Retinal pigment epithelial cell (primary cell): Measurements from ENCODE around the gene RPL34.
A peak's percentile ranks its signal among the peaks of the same experiment; 100 is the strongest.

ENCODE experiments used
- DNase-seq: peaks from one replicate; pipeline ENCODE4 v3.0.0-alpha.2; 2010; ENCODE audit warnings: low read depth
- H3K4me3 ChIP-seq: 2 replicates; pipeline ENCODE4 v1.5.1; 2011; ENCODE audit warnings: mild to moderate bottlenecking, low read length, control low read depth, moderate library complexity
- TF ChIP-seq, protein P1 (sequence below): conservative IDR thresholded peaks from 2 replicates; pipeline ENCODE4 v1.5.1; 2011; ENCODE audit warnings: low read depth, low read length, control low read depth, inconsistent platforms

Gene RPL34

DNA sequence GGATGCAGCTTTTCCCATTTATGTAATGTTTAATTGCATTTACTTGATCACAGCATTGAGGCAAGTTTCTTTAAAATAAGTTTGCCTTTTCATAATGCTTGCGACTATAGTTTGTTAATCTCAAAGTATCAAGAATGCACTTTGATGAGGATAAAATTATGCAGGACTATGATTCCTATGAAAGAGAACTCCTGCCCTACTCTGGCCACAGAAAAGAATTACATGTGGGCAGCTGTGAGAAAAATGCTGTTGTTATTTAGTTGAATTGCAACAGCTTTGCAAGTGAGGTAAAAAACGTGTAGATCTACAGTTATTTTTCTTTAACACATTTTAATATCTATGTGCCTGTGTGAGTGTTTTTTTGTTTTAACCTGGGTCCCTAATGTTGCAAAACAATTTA lies 17.5 kb downstream of the RPL34 start:
- no peak overlapping the region for H3K4me3 ChIP-seq
- DNase-seq, result no peak
- TF ChIP-seq, protein P1, sequence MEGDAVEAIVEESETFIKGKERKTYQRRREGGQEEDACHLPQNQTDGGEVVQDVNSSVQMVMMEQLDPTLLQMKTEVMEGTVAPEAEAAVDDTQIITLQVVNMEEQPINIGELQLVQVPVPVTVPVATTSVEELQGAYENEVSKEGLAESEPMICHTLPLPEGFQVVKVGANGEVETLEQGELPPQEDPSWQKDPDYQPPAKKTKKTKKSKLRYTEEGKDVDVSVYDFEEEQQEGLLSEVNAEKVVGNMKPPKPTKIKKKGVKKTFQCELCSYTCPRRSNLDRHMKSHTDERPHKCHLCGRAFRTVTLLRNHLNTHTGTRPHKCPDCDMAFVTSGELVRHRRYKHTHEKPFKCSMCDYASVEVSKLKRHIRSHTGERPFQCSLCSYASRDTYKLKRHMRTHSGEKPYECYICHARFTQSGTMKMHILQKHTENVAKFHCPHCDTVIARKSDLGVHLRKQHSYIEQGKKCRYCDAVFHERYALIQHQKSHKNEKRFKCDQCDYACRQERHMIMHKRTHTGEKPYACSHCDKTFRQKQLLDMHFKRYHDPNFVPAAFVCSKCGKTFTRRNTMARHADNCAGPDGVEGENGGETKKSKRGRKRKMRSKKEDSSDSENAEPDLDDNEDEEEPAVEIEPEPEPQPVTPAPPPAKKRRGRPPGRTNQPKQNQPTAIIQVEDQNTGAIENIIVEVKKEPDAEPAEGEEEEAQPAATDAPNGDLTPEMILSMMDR, result peak; percentile 42

DNA sequence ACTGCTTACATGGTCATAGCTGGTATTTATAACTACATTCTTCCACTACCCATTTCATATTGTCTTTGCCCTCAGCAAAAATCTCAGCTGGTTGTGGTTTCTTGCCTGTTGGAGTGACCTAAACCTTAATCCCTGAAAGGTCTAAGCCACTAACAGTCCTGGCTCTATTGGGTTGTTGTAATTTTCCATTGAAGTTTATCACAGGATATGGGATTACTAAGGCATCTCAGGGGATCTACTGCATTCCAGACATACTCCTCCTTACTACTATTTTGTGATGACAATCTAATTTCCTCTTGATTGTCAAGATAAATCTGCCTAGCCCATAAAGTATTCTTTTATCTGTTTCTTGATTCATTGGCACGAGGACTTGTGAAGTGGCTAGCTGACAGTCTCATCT lies 23.9 kb downstream of the RPL34 start:
- H3K4me3 ChIP-seq, result no peak overlapping the region
- TF ChIP-seq, protein P1, result no peak
- peak; percentile 88 for DNase-seq

DNA sequence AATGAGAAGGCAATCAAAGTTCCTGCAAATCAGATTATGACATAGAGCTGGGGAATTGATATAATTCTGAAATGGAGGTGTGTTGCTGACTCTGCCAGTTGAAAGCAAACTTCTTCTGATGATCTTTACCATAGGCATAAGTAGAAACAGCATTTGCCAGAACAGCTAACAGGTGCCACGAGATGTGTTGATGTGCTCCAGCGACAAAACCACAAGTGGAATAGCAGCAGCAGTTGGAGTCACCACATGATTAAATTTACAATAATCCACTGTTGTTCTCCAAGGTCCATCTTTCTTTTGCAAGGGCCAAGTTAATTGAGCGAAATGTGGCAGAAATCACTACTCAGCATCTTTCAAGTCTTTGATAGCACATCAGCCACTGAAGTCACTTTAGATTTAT lies 26.3 kb downstream of the RPL34 start:
- no peak overlapping the region for H3K4me3 ChIP-seq
- DNase-seq, result no peak
- TF ChIP-seq, protein P1, result no peak

DNA sequence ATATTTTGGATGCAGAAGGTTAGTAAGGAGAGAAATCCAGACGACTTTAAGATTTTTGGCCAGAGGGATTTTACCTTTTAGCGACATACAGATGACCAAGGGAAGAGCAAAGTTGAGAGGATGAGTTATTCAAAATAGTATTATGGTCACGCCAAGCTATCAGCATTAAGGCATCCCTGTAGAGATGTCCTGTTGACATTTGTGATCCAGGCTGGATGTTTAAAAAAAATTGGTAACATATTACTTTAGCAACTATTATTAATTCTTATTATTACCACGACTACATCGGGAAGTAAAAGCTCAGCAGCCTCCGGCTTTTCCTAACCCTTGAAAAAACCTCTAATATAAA lies 29.5 kb downstream of the RPL34 start:
- TF ChIP-seq, protein P1, result no peak
- DNase-seq, result no peak
- peak overlapping the region; percentile 47 for H3K4me3 ChIP-seq

DNA sequence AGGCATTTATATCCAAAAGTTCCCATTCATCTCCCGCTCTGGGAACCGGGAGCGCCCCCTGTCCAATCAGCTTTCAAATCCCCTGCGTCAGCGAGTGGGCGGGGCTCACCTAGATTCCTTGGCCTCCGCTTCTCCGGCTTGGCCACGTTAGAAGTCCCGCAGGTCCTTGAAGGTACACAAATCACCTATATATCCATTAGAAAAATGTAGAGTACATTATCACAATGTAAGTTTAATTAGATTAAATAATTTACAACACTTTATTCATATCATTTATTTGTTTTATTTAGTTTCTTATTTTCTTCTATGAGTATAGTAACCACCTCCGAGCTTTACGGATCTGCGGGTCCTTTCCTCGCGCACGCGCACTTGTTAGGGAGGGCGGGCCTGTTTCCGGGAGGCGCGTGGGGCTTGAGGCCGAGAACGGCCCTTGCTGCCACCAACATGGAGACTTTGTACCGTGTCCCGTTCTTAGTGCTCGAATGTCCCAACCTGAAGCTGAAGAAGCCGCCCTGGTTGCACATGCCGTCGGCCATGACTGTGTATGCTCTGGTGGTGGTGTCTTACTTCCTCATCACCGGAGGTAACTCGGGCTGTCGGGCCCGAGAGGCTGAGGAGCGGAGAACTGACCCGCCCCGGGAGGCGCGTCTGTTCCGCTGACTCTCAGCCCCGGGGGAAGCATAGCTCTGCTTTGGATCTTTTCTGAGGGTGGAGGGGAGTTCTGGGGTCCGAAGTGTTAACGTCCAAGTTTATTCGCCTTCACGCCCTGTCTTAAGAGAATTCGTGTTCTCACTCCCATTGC lies 30.0 kb downstream of the RPL34 start, which contains the start of gene OSTC:
Gene OSTC, plus strand, starts transcription at position 388 of the 802 bp plus-strand sequence. Its CDS starts 57 bp downstream, at position 445.
- TF ChIP-seq, protein P1, result peak; percentile 13
- DNase-seq, result peak; percentile 91

DNA sequence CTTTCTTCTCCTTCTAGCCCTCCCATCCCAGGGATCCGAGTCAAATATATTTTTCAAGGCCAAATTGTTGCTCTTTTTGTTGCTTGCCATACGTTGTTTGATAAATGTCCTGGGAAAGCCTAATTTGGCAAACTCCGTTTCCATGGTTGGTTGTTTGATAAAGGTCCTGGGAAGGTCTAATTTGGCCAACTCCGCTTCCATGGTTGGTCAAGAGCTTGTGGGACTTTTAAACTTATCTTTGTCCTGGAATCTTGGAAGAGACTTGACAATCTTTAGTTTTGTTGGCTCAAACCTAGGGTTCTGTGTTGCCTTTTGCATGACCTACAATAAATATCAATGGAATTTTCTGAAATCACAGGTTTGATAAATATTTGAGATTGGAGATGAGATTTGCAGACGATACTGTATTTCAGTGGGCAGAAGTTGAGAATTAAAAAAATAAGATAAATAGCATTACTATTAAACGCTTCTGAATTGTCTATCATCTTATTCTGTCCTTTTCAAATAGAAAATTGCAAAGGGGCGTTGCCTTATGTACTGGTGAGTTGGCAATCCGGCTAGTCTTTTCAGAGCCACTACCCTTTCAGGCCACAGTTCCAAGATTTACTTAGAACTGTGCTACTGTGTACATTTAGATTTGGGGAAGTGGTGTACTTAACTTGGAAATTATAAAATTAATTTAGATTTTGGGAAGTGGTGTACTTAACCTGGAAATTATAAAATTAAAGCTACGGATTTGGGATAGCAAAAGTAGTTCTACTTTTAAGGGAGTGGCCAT lies 30.8 kb downstream of the RPL34 start:
- peak overlapping the region; percentile 97 for H3K4me3 ChIP-seq
- TF ChIP-seq, protein P1, result no peak
- DNase-seq, result no peak

More for the DNA sequence above, 30.0 kb downstream of the RPL34 start, which contains the start of gene OSTC:
- peak within 1 kb of the TSS; percentile 97 for H3K4me3 ChIP-seq
